SK-N-SH (cell line): ENCODE results near the gene CHSY3. TPM values are rescaled to one million over a fixed set of nuclear protein-coding genes. Genes with fewer than 3 reads are reported as not detected.

Experiments used
- CTCF ChIA-PET: fragments of 300-600, 350-600 bp; formaldehyde crosslinking; extraction: SDS; loops from one replicate; lab custom pipeline; 2021; lab: Yijun Ruan, JAX
- POLR2A ChIA-PET: fragments of 350-600 bp; sonication (Branson Sonifier 250); formaldehyde crosslinking; extraction: SDS; loops from one replicate; lab custom pipeline; 2020; ENCODE audit warnings: antibody characterized with exemption, inconsistent platforms; lab: Yijun Ruan, JAX
- DNase-seq: peaks from one replicate; pipeline ENCODE4 v3.0.0; 2012
- H2AFZ ChIP-seq: fragments of 200-600 bp; sonication (generic); 2 replicates; pipeline ENCODE4 v1.8.1; 2016; ENCODE audit warnings: antibody characterized with exemption, mild to moderate bottlenecking, low read depth
- H3F3A ChIP-seq: fragments of 200-600 bp; sonication (generic); replicated peaks from 2 replicates; pipeline ENCODE3; 2016; ENCODE audit warnings: antibody characterized with exemption, mild to moderate bottlenecking; ENCODE audit not compliant: insufficient read depth
- H3K27ac ChIP-seq, 2 experiments: fragments of 200-500 bp in 1 of 2; fragments of 200-600 bp in 1 of 2; sonication (Bioruptor generic) in 1 of 2; sonication (generic), shearing (Covaris generic) in 1 of 2; 2 replicates each; pipeline versions ENCODE4 v1.5.1 to v1.6.1; 2014 to 2016; ENCODE audit warnings: low read depth in 2 of 2, inconsistent platforms in 1 of 2, low read length in 1 of 2, mild to moderate bottlenecking in 1 of 2, mixed read lengths in 1 of 2
- H3K27me3 ChIP-seq: fragments of 200-600 bp; sonication (generic), shearing (Covaris generic); 2 replicates; pipeline ENCODE4 v1.6.1; 2016; ENCODE audit warnings: mixed run types; ENCODE audit not compliant: insufficient read depth
- H3K36me3 ChIP-seq, 2 experiments: fragments of 200-500 bp in 1 of 2; fragments of 200-600 bp in 1 of 2; sonication (Bioruptor generic) in 1 of 2; sonication (generic) in 1 of 2; replicated peaks in 1 of 2; 2 replicates each; pipeline versions ENCODE3 to v1.5.1; 2014 to 2016; ENCODE audit warnings: low read length in 1 of 2, mild to moderate bottlenecking in 1 of 2; ENCODE audit not compliant: insufficient read depth in 2 of 2, control insufficient read depth in 1 of 2
- H3K4me1 ChIP-seq, 2 experiments: fragments of 200-500 bp in 1 of 2; fragments of 200-600 bp in 1 of 2; sonication (Bioruptor generic) in 1 of 2; sonication (generic), shearing (Covaris generic) in 1 of 2; 2 replicates each; pipeline versions ENCODE4 v1.5.1 to v1.6.1; 2014 to 2016; ENCODE audit warnings: low read depth in 1 of 2, low read length in 1 of 2, mixed run types in 1 of 2; ENCODE audit not compliant: insufficient read depth in 2 of 2, control insufficient read depth in 1 of 2
- H3K4me2 ChIP-seq: fragments of 200-600 bp; sonication (generic), shearing (Covaris generic); 2 replicates; pipeline ENCODE4 v1.6.1; 2017; ENCODE audit warnings: mixed run types
- H3K4me3 ChIP-seq, 2 experiments: fragments of 200-500 bp in 1 of 2; fragments of 200-600 bp in 1 of 2; sonication (Bioruptor generic) in 1 of 2; sonication (generic), shearing (Covaris generic) in 1 of 2; 2 replicates each; pipeline versions ENCODE4 v1.5.1 to v1.8.1; 2014 to 2016; ENCODE audit warnings: low read depth in 2 of 2, inconsistent platforms in 1 of 2, low read length in 1 of 2, mild to moderate bottlenecking in 1 of 2, mixed read lengths in 1 of 2, moderate library complexity in 1 of 2
- H3K79me2 ChIP-seq: fragments of 200-600 bp; sonication (generic); 2 replicates; pipeline ENCODE4 v1.8.1; 2017; ENCODE audit warnings: mild to moderate bottlenecking; ENCODE audit not compliant: insufficient read depth
- H3K9ac ChIP-seq: fragments of 200-600 bp; sonication (generic); 2 replicates; pipeline ENCODE4 v1.6.1; 2017; ENCODE audit warnings: mixed run types
- H3K9me2 ChIP-seq: fragments of 200-600 bp; sonication (generic); 2 replicates; pipeline ENCODE4 v1.6.1; 2017; ENCODE audit warnings: mixed run types
- H3K9me3 ChIP-seq: fragments of 200-600 bp; sonication (generic); 2 replicates; pipeline ENCODE4 v1.6.1; 2017; ENCODE audit warnings: mixed run types, mild to moderate bottlenecking, moderate library complexity
- H4K20me1 ChIP-seq: fragments of 200-600 bp; sonication (generic); 2 replicates; pipeline ENCODE4 v1.6.1; 2017; ENCODE audit warnings: mild to moderate bottlenecking, mixed run types; ENCODE audit not compliant: insufficient read depth
- CHD2 ChIP-seq: fragments of 150-350 bp; IDR thresholded peaks from 2 replicates; pipeline ENCODE4 v1.6.1; 2018; ENCODE audit warnings: low read length; ENCODE audit not compliant: partially characterized antibody
- EZH2phosphoT487 ChIP-seq: fragments of 200-600 bp; sonication (generic); IDR thresholded peaks from 2 replicates; pipeline ENCODE4 v1.6.1; 2017; ENCODE audit warnings: low read depth, mixed run types, mild to moderate bottlenecking, antibody characterized with exemption, moderate library complexity, borderline replicate concordance
- FOXJ3 ChIP-seq: sonication (generic); formaldehyde crosslinking; IDR thresholded peaks from 2 replicates; pipeline ENCODE4 v1.5.1; 2020; ENCODE audit warnings: mild to moderate bottlenecking, missing genetic modification reagents
- MAX ChIP-seq: IDR thresholded peaks from 2 replicates; pipeline ENCODE4 v1.4.0; 2012; ENCODE audit warnings: low read depth
- MEF2A ChIP-seq: IDR thresholded peaks from 2 replicates; pipeline ENCODE4 v1.4.0; 2012; ENCODE audit warnings: low read depth, borderline replicate concordance
- MXI1 ChIP-seq: IDR thresholded peaks from 2 replicates; pipeline ENCODE4 v1.6.1; 2012; ENCODE audit warnings: mild to moderate bottlenecking, low read depth, low read length, improper control_type of control experiment
- PBX3 ChIP-seq: IDR thresholded peaks from 2 replicates; pipeline ENCODE4; 2012
- POLR2AphosphoS5 ChIP-seq: IDR thresholded peaks from 2 replicates; pipeline ENCODE4 v1.6.1; 2012; ENCODE audit warnings: low read depth, low read length
- RAD21 ChIP-seq: IDR thresholded peaks from 2 replicates; pipeline ENCODE4 v1.6.1; 2012; ENCODE audit warnings: mild to moderate bottlenecking, low read length
- REST ChIP-seq: IDR thresholded peaks from 2 replicates; pipeline ENCODE4 v1.6.1; 2012; ENCODE audit warnings: mild to moderate bottlenecking, low read depth, low read length, moderate library complexity
- RFX5 ChIP-seq: IDR thresholded peaks from 2 replicates; pipeline ENCODE4 v1.6.1; 2012; ENCODE audit warnings: mild to moderate bottlenecking, improper control_type of control experiment, low read length
- SIN3A ChIP-seq: IDR thresholded peaks from 2 replicates; pipeline ENCODE4 v1.6.1; 2012; ENCODE audit warnings: low read depth, mild to moderate bottlenecking, low read length, moderate library complexity, borderline replicate concordance
- SMC3 ChIP-seq: IDR thresholded peaks from 2 replicates; pipeline ENCODE4 v1.6.1; 2012; ENCODE audit warnings: low read depth, low read length, improper control_type of control experiment
- TAF1 ChIP-seq: IDR thresholded peaks from 2 replicates; pipeline ENCODE4 v1.6.1; 2012; ENCODE audit warnings: low read depth, mild to moderate bottlenecking, low read length, moderate library complexity, borderline replicate concordance
- TCF12 ChIP-seq: IDR thresholded peaks from 2 replicates; pipeline ENCODE4 v1.4.0; 2012
- TEAD4 ChIP-seq: IDR thresholded peaks from 2 replicates; pipeline ENCODE4 v1.4.0; 2012; ENCODE audit warnings: mild to moderate bottlenecking, borderline replicate concordance; ENCODE audit not compliant: insufficient read depth
- ZBTB33 ChIP-seq: IDR thresholded peaks from 2 replicates; pipeline ENCODE4 v1.4.0; 2012; ENCODE audit warnings: low read depth, borderline replicate concordance
- WGBS: methylation state at CpG from one replicate; pipeline ENCODE4 v1.1.6; 2017; ENCODE audit warnings: low lambda C conversion rate; 5-methylcytosine and 5-hydroxymethylcytosine counted together
- polyA plus RNA-seq, 3 experiments: library from polyadenylated mRNA; depleted of rRNA; stranded (reverse); fragments of >200 nt; gene quantifications; 2 replicates each; pipeline ENCODE4 v1.2.3, GENCODE V29; 2012

CHSY3 gene
- polyA plus RNA-seq, 1 of the 3 experiments (the other 2 are of a cell fraction) = not detected

DNA sequence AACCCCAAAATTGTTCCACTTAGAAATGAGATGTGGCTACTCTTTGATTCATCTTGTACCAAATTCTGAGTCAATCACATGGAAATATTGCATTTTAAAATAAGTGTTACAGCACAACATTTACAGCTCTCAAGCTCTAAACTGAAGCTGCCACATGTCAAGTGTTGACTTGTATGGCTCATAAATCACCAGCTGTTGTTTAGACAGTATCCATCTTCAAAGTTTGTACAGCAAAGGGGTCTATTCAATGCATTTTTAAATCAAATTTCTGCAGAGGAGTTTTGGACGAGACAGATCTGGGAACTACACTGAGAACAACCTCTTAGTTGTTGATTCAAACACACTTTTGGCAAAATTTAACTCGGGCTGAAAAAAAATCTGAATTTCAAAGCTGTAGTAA is 31.4 kb downstream of the CHSY3 start (continued):
- TF ChIP-seq PBX3 (no peak), ZBTB33 (no peak)

DNA sequence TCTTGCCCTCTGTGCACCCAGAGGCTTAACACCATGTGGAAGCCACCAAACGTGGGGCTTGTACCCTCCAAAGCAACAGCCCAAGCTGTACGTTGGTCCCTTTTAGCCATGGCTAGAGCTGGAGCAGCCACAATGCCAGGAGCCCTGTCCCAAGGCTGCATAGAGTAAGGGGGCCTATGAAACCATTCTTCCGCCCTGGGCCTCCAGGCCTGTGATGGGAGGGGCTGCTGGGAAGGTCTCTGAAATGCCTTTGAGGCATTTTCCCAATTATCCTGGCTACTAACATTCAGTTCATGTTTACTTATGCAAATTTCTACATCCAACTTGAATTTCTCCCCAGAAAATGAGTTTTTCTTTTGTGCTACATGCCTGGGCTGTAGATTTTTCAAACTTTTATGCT is 33.8 kb downstream of the CHSY3 start:
- H3K4me2 ChIP-seq = no peak overlapping the region
- H2AFZ ChIP-seq = no peak overlapping the region
- no peaks in the 10 kb centered on the region; the same call in 1 of the 2 replicates for H3K9me3 ChIP-seq
- H3K9me2 ChIP-seq = no peaks in the 10 kb centered on the region
- H3K4me1 ChIP-seq = no peaks in the 10 kb centered on the region
- H3K79me2 ChIP-seq = no peaks in the 10 kb centered on the region
- no CpG with 5 or more reads among the region's 3 CpGs for WGBS
- no peak for TF ChIP-seq TAF1
- TF ChIP-seq SIN3A = no peak
- no peak overlapping the region for H3K9ac ChIP-seq
- CTCF ChIA-PET = no interaction called here
- POLR2A ChIA-PET = no interaction called here
- H3K27ac ChIP-seq = no peak overlapping the region
- H4K20me1 ChIP-seq = no peaks in the 10 kb centered on the region
- H3K27me3 ChIP-seq = no peaks in the 10 kb centered on the region
- no peaks in the 10 kb centered on the region for H3F3A ChIP-seq
- no peak overlapping the region for H3K4me3 ChIP-seq
- DNase-seq = no peak
- H3K36me3 ChIP-seq = no peaks in the 10 kb centered on the region

GRCh38 chr5:129943936-129944335 is 39.7 kb downstream of the CHSY3 start:
- H3K4me3 ChIP-seq = no peak overlapping the region
- H3K79me2 ChIP-seq = no peaks in the 10 kb centered on the region
- no peaks in the 10 kb centered on the region for H3F3A ChIP-seq
- no peak overlapping the region for H3K9ac ChIP-seq
- POLR2A ChIA-PET = no interaction called here
- H3K4me1 ChIP-seq = no peaks in the 10 kb centered on the region
- H4K20me1 ChIP-seq = no peaks in the 10 kb centered on the region
- H3K27me3 ChIP-seq = no peaks in the 10 kb centered on the region
- H3K36me3 ChIP-seq = no peaks in the 10 kb centered on the region
- 0% methylated on average over 1 of the region's 1 CpG for WGBS
- H3K9me2 ChIP-seq = no peaks in the 10 kb centered on the region
- CTCF ChIA-PET = no interaction called here
- no peak overlapping the region for H3K4me2 ChIP-seq
- DNase-seq = no peak
- no peak overlapping the region for H2AFZ ChIP-seq
- no peaks in the 10 kb centered on the region for H3K9me3 ChIP-seq
- H3K27ac ChIP-seq = no peak overlapping the region
- TF ChIP-seq RAD21 (no peak), MEF2A (no peak), POLR2AphosphoS5 (no peak), FOXJ3 (no peak), CHD2 (no peak), REST (no peak), MXI1 (no peak), EZH2phosphoT487 (no peak), RFX5 (no peak), MAX (no peak), SMC3 (no peak), PBX3 (no peak), TEAD4 (no peak), TCF12 (no peak)
